Measurements from ENCODE around the gene HIGD2B. TPM values are rescaled to one million over a fixed set of nuclear protein-coding genes. Genes with fewer than 3 reads are reported as not detected.

The HIGD2B gene, protein sequence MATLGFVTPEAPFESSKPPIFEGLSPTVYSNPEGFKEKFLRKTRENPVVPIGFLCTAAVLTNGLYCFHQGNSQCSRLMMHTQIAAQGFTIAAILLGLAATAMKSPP
- total RNA-seq = not detected in 2 replicates

GRCh38 chr15:72685925-72686794 lies at the start of gene HIGD2B, which contains the start of gene BBS4:
Gene HIGD2B (minus strand): TSS chr15:72686182. CDS start chr15:72676374, 9,808 bp downstream.
Gene BBS4 (plus strand): TSS chr15:72686207. CDS start chr15:72686228, 21 bp downstream.

DNA sequence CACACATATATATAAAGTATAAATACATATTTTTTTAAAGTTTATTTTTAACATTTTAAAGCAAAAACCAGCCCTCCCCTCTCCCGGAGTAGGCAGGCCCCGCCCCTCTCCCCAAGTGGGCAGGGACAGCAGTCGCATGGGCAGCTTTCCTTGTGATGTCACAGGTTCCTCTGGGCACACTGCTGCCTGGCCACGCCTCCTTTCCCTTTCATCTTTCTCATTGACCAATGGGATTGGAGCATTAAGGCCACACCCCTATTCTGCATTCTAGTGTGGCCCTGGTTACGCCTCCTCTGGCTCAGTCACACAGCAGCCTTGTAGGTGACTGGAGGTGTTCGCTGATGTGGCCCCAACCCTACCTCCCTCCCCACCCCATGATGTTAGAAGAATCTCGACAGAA lies 31.6 kb downstream of the HIGD2B start, which contains the start of gene GOLGA6B:
Gene GOLGA6B (plus strand): TSS at position 301 of the 400 bp plus-strand sequence. CDS start 41 bp downstream, at position 342.

Small RNAs within 50 kb of the gene (small RNA-seq; reads per million reads assigned to genes)
- gene RN7SL853P = not detected

Other genes starting within 250 kb of the HIGD2B start
- gene ARIH1, start 211.9 kb downstream of the HIGD2B start, total RNA-seq = 44.1 and 52.2 TPM in 2 replicates
- gene GOLGA6B, start 31.5 kb downstream of the HIGD2B start, total RNA-seq = not detected in 2 replicates
- 9.5 and 10.5 TPM in 2 replicates for gene BBS4, start within 50 bp of the HIGD2B start, total RNA-seq
- 48.7 and 53.0 TPM in 2 replicates for gene ADPGK, start 97.6 kb upstream of the HIGD2B start, total RNA-seq